Naive thymus-derived CD4-positive, alpha-beta T cell (primary cell): ENCODE results near the gene AQP9. TPM values are rescaled to one million over a fixed set of nuclear protein-coding genes. Genes with fewer than 3 reads are reported as not detected.

Source experiments
- polyA plus RNA-seq, 2 donors: library from polyadenylated mRNA; unstranded; fragments of 300-500 nt; fragmentation: Illumina TruSeq; gene quantifications; one replicate each; pipeline ENCODE4 v1.2.3, GENCODE V29; 2021
- total RNA-seq, 6 experiments: library from RNA in 5 of 6; stranded (reverse) in 5 of 6; gene quantifications; 1 replicate in 5 of 6; 2 replicates in 1 of 6; pipeline ENCODE4 v1.2.3 and lab custom pipeline; 2021 to 2026

The AQP9 gene
- total and polyA plus RNA-seq, 7 experiments from 2014 or later = 0.15 to 29.6 (median 8.8) TPM; not detected in 4

Other genes with a start within 250 kb of the AQP9 start
- gene ALDH1A2, start 72.7 kb upstream of the AQP9 start, total RNA-seq = 1 to 10 TPM in 1 of 5 experiments, not detected in 4; 1.7 TPM
- not detected for gene ALDH1A2, start 72.7 kb upstream of the AQP9 start, polyA plus RNA-seq